ENCODE data around the gene PDK1. TPM values are rescaled to one million over a fixed set of nuclear protein-coding genes. Genes with fewer than 3 reads are reported as not detected.
"Not testable (repeated sequence)": the region's sequence is repeated elsewhere in the genome, so short reads cannot be mapped to it uniquely, and the experiment has no call there.

Gene PDK1
- total RNA-seq, 1 donor from 2014 or later = 24.2 TPM

- no peaks in the 10 kb centered on the region for H3K36me3 ChIP-seq
- no peaks in the 10 kb centered on the region for H3K27me3 ChIP-seq
- no peak overlapping the region for H3K27ac ChIP-seq
- H3K4me3 ChIP-seq = no peak overlapping the region
- H3K9me3 ChIP-seq = no peaks in the 10 kb centered on the region
- no peak for DNase-seq (ENCODE audit: low spot score in 2 of 2)
- TF ChIP-seq CTCF (IDR thresholded peaks at IDR 0.05) = no peak
- H3K4me1 ChIP-seq = no peaks in the 10 kb centered on the region
- intact Hi-C loops (cut with DNase I) = no loop called here
Observed at GRCh38 chr2:172533687-172534086, 22.2 kb upstream of the PDK1 start.

- H3K27ac ChIP-seq = no peak overlapping the region
- H3K9me3 ChIP-seq = no peaks in the 10 kb centered on the region
- no peak for TF ChIP-seq CTCF (IDR thresholded peaks at IDR 0.05)
- H3K4me1 ChIP-seq = no peaks in the 10 kb centered on the region
- no peaks in the 10 kb centered on the region for H3K27me3 ChIP-seq
- no peaks in the 10 kb centered on the region for H3K36me3 ChIP-seq
- intact Hi-C loops (cut with DNase I) = no loop called here
- no peak overlapping the region for H3K4me3 ChIP-seq
- DNase-seq (ENCODE audit: low spot score in 2 of 2) = no peak
Observed at GRCh38 chr2:172535119-172535518, 20.8 kb upstream of the PDK1 start.

DNA sequence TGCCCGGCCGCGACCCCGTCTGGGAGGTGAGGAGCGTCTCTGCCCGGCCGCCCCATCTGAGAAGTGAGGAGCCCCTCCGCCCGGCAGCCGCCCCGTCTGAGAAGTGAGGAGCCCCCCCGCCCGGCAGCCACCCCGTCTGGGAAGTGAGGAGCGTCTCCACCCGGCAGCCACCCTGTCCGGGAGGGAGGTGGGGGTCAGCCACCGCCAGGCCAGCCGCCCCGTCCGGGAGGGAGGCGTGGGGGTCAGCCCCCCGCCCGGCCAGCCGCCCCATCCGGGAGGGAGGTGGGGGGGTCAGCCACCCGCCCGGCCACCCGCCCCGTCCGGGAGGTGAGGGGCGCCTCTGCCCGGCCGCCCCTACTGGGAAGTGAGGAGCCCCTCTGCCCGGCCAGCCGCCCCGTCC lies 18.0 kb upstream of the PDK1 start:
- H3K27ac ChIP-seq; H3K9me3 ChIP-seq; DNase-seq (ENCODE audit: low spot score in 2 of 2); H3K4me3 ChIP-seq; H3K36me3 ChIP-seq; H3K4me1 ChIP-seq; intact Hi-C loops (cut with DNase I); H3K27me3 ChIP-seq: not testable (repeated sequence)

DNA sequence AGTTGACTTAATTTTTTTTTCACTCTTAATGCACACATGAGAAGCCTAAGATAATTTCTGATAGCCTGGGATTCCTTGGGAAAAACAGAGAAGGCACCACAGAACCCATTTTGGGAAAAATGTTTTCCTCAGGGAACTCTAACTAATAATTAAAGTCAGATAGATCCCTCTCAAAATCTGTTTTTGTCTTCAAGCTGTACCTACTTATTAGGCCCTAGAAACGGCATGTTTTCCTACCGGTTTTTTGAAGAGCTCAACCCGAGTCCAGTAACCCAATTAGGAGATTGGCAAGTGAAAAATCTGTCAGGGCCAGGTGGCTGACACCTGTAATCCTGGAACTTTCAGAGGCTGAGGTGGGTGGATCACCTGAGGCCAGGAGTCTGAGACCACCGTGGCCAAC lies 16.1 kb upstream of the PDK1 start:
- DNase-seq (ENCODE audit: low spot score in 2 of 2) = no peak
- no peak for TF ChIP-seq CTCF (IDR thresholded peaks at IDR 0.05)
- intact Hi-C loops (cut with DNase I) = no loop called here
- H3K27me3 ChIP-seq = no peaks in the 10 kb centered on the region
- H3K36me3 ChIP-seq = no peaks in the 10 kb centered on the region
- H3K27ac ChIP-seq = no peak overlapping the region
- H3K9me3 ChIP-seq = no peaks in the 10 kb centered on the region
- H3K4me3 ChIP-seq = no peak overlapping the region
- H3K4me1 ChIP-seq = no peaks in the 10 kb centered on the region

DNA sequence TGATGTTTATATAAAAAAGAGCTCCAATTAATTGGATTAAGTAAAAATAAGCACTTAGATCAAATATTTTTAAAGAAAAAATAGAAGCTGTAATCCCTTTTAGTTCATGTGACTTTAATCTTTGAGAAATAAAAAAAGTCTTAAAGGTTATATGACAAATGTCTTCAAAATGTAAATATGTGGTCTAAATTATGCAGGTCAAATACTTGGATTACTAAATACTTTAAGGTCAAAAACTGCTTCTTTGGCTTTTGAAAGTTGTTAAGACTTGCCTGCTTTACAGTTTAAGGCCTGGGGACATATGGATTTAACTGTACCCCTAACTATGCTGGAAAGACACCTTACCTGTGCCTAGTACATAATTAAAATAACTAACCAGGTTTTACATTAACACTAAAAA lies 15.5 kb upstream of the PDK1 start:
- intact Hi-C loops (cut with DNase I) = no loop called here
- no peak for TF ChIP-seq CTCF (IDR thresholded peaks at IDR 0.05)
- Histone ChIP-seq H3K4me1 (no peaks in the 10 kb centered on the region), H3K27me3 (no peaks in the 10 kb centered on the region), H3K27ac (no peak overlapping the region), H3K36me3 (no peaks in the 10 kb centered on the region), H3K4me3 (no peak overlapping the region), H3K9me3 (no peaks in the 10 kb centered on the region)
- DNase-seq (ENCODE audit: low spot score in 2 of 2) = no peak

DNA sequence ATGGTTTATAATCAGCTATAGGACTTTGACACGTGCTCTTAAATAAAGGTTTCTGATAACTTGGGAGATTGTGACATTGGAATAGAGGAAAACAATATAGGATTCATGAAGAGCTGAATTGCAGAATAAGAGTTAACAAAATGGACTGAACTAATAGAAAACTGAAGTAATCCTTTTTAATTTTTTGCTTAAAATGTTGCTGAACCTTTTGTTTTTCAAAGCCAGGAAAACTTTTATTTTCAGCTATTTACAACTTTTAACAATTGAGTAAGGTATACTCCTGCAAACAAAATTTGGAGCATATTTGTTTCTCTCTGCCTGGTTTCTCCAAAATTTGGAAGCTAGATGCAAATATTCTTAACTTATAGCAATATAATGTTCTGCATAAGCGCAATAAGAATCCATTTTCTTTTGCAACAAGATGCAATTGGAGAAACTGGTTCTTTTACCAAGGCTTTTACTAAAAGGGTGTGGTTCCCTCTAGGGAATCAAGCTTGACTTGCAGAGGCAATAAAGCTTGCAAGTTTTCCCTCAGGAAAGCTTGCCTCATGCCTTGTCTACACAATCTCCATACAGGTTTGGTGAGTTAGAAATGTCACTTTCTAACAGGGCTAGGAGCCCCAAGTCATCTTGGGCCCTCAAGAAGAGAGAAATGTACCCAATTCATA lies 10.3 kb upstream of the PDK1 start:
- H3K27me3 ChIP-seq = no peaks in the 10 kb centered on the region
- no peak overlapping the region for H3K27ac ChIP-seq
- no peaks in the 10 kb centered on the region for H3K9me3 ChIP-seq
- intact Hi-C loops (cut with DNase I) = no loop called here
- H3K4me1 ChIP-seq = no peaks in the 10 kb centered on the region
- no peaks in the 10 kb centered on the region for H3K36me3 ChIP-seq
- no peak for TF ChIP-seq CTCF (IDR thresholded peaks at IDR 0.05)
- H3K4me3 ChIP-seq = no peak overlapping the region
- DNase-seq (ENCODE audit: low spot score in 2 of 2) = no peak
